Measurements from ENCODE around the gene EFCAB12. TPM values are rescaled to one million over a fixed set of nuclear protein-coding genes. Genes with fewer than 3 reads are reported as not detected.

The EFCAB12 gene
- total and polyA plus RNA-seq, 10 of the 15 experiments (the other 5 are each of a cell fraction or from before 2014, with no cell fraction given) = 0.02 to 0.85 (median 0.33) TPM

- Histone ChIP-seq H3K4me1 (ENCODE audit: control insufficient read depth, insufficient read depth, low read length) (peaks cover 10% of the 10 kb centered on the region; the same call in 1 of the 2 replicates), H2AFZ (ENCODE audit: control insufficient read depth, low read depth, low read length) (no peak overlapping the region), H3K27ac (ENCODE audit: control insufficient read depth, insufficient read depth) (no peak overlapping the region), H3K9ac (ENCODE audit: control insufficient read depth, insufficient read depth, low read length) (no peak overlapping the region), H3K36me3 (ENCODE audit: control insufficient read depth in 2 of 2, insufficient read depth in 2 of 2, low read length in 1 of 2) (no peaks in the 10 kb centered on the region), H3K4me3 (no peak overlapping the region), H3K79me2 (ENCODE audit: control insufficient read depth, insufficient read depth, low read length) (peaks cover 28% of the 10 kb centered on the region), H3K9me3 (replicated peaks; ENCODE audit: control insufficient read depth, insufficient read depth, low read length) (no peaks in the 10 kb centered on the region), H3K27me3 (replicated peaks in 1 of 2; ENCODE audit: control insufficient read depth in 2 of 2, insufficient read depth in 2 of 2, low read length in 1 of 2) (no peaks in the 10 kb centered on the region), H4K20me1 (ENCODE audit: control insufficient read depth, insufficient read depth) (no peaks in the 10 kb centered on the region), H3K4me2 (ENCODE audit: control insufficient read depth, insufficient read depth) (no peak overlapping the region)
- TF ChIP-seq ATF7 (IDR thresholded peaks at IDR 0.05; ENCODE audit: low read depth) = no peak
- no peak for TF ChIP-seq YY1 (IDR thresholded peaks at IDR 0.05; ENCODE audit: low read depth, low read length)
- TF ChIP-seq ZNF384 (IDR thresholded peaks at IDR 0.05; ENCODE audit: borderline replicate concordance, low read depth, low read length) = no peak
- TF ChIP-seq POU2F2 (IDR thresholded peaks at IDR 0.05; ENCODE audit: borderline replicate concordance, low read depth, low read length) = no peak
- TF ChIP-seq JUNB (IDR thresholded peaks at IDR 0.05) = no peak
- no peak for TF ChIP-seq SMAD1 (IDR thresholded peaks at IDR 0.05; ENCODE audit: low read depth, partially characterized antibody)
- TF ChIP-seq ZNF207 (IDR thresholded peaks at IDR 0.05; ENCODE audit: borderline replicate concordance) = no peak
- no peak for TF ChIP-seq SIX5 (IDR thresholded peaks at IDR 0.05; ENCODE audit: low read depth, low read length, severe bottlenecking)
- no peak for TF ChIP-seq E4F1 (IDR thresholded peaks at IDR 0.05; ENCODE audit: borderline replicate concordance, partially characterized antibody)
- TF ChIP-seq WRNIP1 (IDR thresholded peaks at IDR 0.05; ENCODE audit: borderline replicate concordance, low read depth, low read length) = no peak
- TF ChIP-seq RELA (IDR thresholded peaks at IDR 0.05; ENCODE audit: borderline replicate concordance, partially characterized antibody) = no peak
- no peak for TF ChIP-seq GABPA (IDR thresholded peaks at IDR 0.05; ENCODE audit: low read depth)
- no peak for TF ChIP-seq IRF4 (IDR thresholded peaks at IDR 0.05; ENCODE audit: low read depth, low read length)
- SMC1A ChIA-PET (ENCODE audit: uncharacterized antibody, unreplicated experiment) = interaction anchor here (1.1 to 14.5 kb wide), 5 partner anchors 9 to 43 kb away, joined by 3 to 275 read pairs (median 6); no protein-coding TSS in a partner anchor
- no TSS peak for BruUV-seq (replicated peaks)
- no peak for DNase-seq (ENCODE audit: low read depth, low spot score)
- no peak for FAIRE-seq
- ATAC-seq = no peak
- RAD21 ChIA-PET (ENCODE audit: unreplicated experiment) = interaction anchor here (1.5 kb wide), 1 partner anchor 59 kb away, joined by 5 read pairs; no protein-coding TSS in a partner anchor
- 98% methylated on average over 2 of the region's 2 CpGs for WGBS (ENCODE audit: insufficient coverage, insufficient replicate concordance, low lambda C conversion rate, missing lambda C conversion rate)
- intact Hi-C loops (cut with micrococcal nuclease; ENCODE audit: unreplicated experiment) = no loop called here
- in situ Hi-C loops (cut with MboI) = no loop called here
- POLR2A ChIA-PET = interaction anchor here (1.0 to 6.0 kb wide), 3 partner anchors 15 to 126 kb away, joined by 4 to 40 read pairs (median 7); partner anchors contain the start of gene EFCAB12
- CTCF ChIA-PET = interaction anchor here (0.8 to 5.5 kb wide), 5 partner anchors 8 to 60 kb away, joined by 3 to 43 read pairs (median 4); no protein-coding TSS in a partner anchor
Measured at GRCh38 chr3:129442486-129442885, 14.1 kb upstream of the EFCAB12 start.

Data from GM12878 (cell line).